ENCODE data around the gene CLASRP.

- TF ChIP-seq CTCF (IDR thresholded peaks at IDR 0.05; ENCODE audit: control extremely low read depth in 1 of 3, insufficient read depth in 1 of 3, low read depth in 1 of 3, low read length in 3 of 3) (no peak), SRF (IDR thresholded peaks at IDR 0.05; ENCODE audit: low read depth, low read length) (no peak), BRCA1 (IDR thresholded peaks at IDR 0.05; ENCODE audit: low read depth, low read length) (no peak), CHD2 (IDR thresholded peaks at IDR 0.05; ENCODE audit: low read length) (no peak), CHD7 (IDR thresholded peaks at IDR 0.05; ENCODE audit: insufficient replicate concordance, low read length) (no peak), SP1 (IDR thresholded peaks at IDR 0.05; ENCODE audit: low read depth, low read length) (no peak), YY1 (IDR thresholded peaks at IDR 0.05; ENCODE audit: low read depth, low read length) (no peak)
Observed at GRCh38 chr19:44990459-44990858, 48.4 kb upstream of the CLASRP start.

Measured in H1 (cell line).